Measurements from ENCODE around the gene FBXO5. TPM values are rescaled to one million over a fixed set of nuclear protein-coding genes. Genes with fewer than 3 reads are reported as not detected.

FBXO5 gene
- total RNA-seq, 1 donor from 2014 or later = 111 TPM

GRCh38 chr6:152932865-152933264 lies 50.0 kb downstream of the FBXO5 start:
- Mint-ChIP-seq H3K27ac (no peak overlapping the region), H3K9me3 (no peaks in the 10 kb centered on the region)

GRCh38 chr6:152922706-152923105 lies 60.1 kb downstream of the FBXO5 start:
- H3K4me1 Mint-ChIP-seq = no peaks in the 10 kb centered on the region
- H3K27me3 Mint-ChIP-seq (ENCODE audit: insufficient read depth, low read depth) = no peaks in the 10 kb centered on the region
- H3F3A ChIP-seq (ENCODE audit: low read depth) = no peaks in the 10 kb centered on the region
- no peak overlapping the region for H3K27ac ChIP-seq
- no peaks in the 10 kb centered on the region for H3K36me3 Mint-ChIP-seq
- no peak overlapping the region for H3K9ac ChIP-seq
- H2AFZ ChIP-seq (replicated peaks) = no peak overlapping the region
- H3K9me3 Mint-ChIP-seq = no peaks in the 10 kb centered on the region
- H4K20me1 ChIP-seq (ENCODE audit: low read depth) = no peaks in the 10 kb centered on the region
- no peaks in the 10 kb centered on the region for H3K27me3 ChIP-seq
- TF ChIP-seq EZH2phosphoT487 (IDR thresholded peaks at IDR 0.05) = no peak
- TF ChIP-seq CTCF (IDR thresholded peaks at IDR 0.05) = no peak
- no peak for TF ChIP-seq EZH2 (IDR thresholded peaks at IDR 0.05)
- H3K4me1 ChIP-seq = no peaks in the 10 kb centered on the region
- H3K4me2 ChIP-seq = no peak overlapping the region
- DNase-seq (ENCODE audit: low spot score) = no peak
- no peaks in the 10 kb centered on the region for H3K79me2 ChIP-seq (ENCODE audit: low read depth)
- no peaks in the 10 kb centered on the region for H3K9me3 ChIP-seq (ENCODE audit: low read depth)
- H3K27ac Mint-ChIP-seq = no peak overlapping the region
- H3K4me3 Mint-ChIP-seq = no peak overlapping the region
- H3K4me3 ChIP-seq = no peak overlapping the region
- H3K36me3 ChIP-seq = no peaks in the 10 kb centered on the region

More at GRCh38 chr6:152932865-152933264, 50.0 kb downstream of the FBXO5 start:
- H3K4me1 Mint-ChIP-seq = no peaks in the 10 kb centered on the region
- H3K27me3 Mint-ChIP-seq (ENCODE audit: insufficient read depth, low read depth) = no peaks in the 10 kb centered on the region
- DNase-seq (ENCODE audit: low spot score) = no peak
- H3K9ac ChIP-seq = no peak overlapping the region
- no peaks in the 10 kb centered on the region for H3K27me3 ChIP-seq
- no peaks in the 10 kb centered on the region for H3K36me3 Mint-ChIP-seq
- H3K4me3 Mint-ChIP-seq = no peak overlapping the region
- TF ChIP-seq EZH2 (IDR thresholded peaks at IDR 0.05) = no peak
- no peak for TF ChIP-seq CTCF (IDR thresholded peaks at IDR 0.05)
- no peak for TF ChIP-seq EZH2phosphoT487 (IDR thresholded peaks at IDR 0.05)
- H3K27ac ChIP-seq = no peak overlapping the region
- no peaks in the 10 kb centered on the region for H4K20me1 ChIP-seq (ENCODE audit: low read depth)
- H3K36me3 ChIP-seq = no peaks in the 10 kb centered on the region
- no peak overlapping the region for H3K4me3 ChIP-seq
- no peaks in the 10 kb centered on the region for H3K9me3 ChIP-seq (ENCODE audit: low read depth)
- H3K79me2 ChIP-seq (ENCODE audit: low read depth) = no peaks in the 10 kb centered on the region
- no peak overlapping the region for H3K4me2 ChIP-seq
- H3F3A ChIP-seq (ENCODE audit: low read depth) = no peaks in the 10 kb centered on the region
- H3K4me1 ChIP-seq = no peaks in the 10 kb centered on the region
- H2AFZ ChIP-seq (replicated peaks) = no peak overlapping the region

Small RNA genes within 50 kb of the gene (small RNA-seq; reads per million reads assigned to genes)
- not detected for gene AL080276.1

Other genes starting within 250 kb of the FBXO5 start
- gene VIP, start 232.2 kb downstream of the FBXO5 start, total RNA-seq (ENCODE audit: low replicate concordance) = not detected in 2 replicates
- 23.1 and 29.0 TPM in 2 replicates for gene MTRF1L, start 19.7 kb upstream of the FBXO5 start, total RNA-seq (ENCODE audit: low replicate concordance)
- gene RGS17, start 148.2 kb upstream of the FBXO5 start, total RNA-seq (ENCODE audit: low replicate concordance) = 4.8 and 8.1 TPM in 2 replicates